ENCODE measurements around the gene SPR.
"Not testable (repeated sequence)": the region's sequence is repeated elsewhere in the genome, so short reads cannot be mapped to it uniquely, and the experiment has no call there.

Gene SPR

DNA sequence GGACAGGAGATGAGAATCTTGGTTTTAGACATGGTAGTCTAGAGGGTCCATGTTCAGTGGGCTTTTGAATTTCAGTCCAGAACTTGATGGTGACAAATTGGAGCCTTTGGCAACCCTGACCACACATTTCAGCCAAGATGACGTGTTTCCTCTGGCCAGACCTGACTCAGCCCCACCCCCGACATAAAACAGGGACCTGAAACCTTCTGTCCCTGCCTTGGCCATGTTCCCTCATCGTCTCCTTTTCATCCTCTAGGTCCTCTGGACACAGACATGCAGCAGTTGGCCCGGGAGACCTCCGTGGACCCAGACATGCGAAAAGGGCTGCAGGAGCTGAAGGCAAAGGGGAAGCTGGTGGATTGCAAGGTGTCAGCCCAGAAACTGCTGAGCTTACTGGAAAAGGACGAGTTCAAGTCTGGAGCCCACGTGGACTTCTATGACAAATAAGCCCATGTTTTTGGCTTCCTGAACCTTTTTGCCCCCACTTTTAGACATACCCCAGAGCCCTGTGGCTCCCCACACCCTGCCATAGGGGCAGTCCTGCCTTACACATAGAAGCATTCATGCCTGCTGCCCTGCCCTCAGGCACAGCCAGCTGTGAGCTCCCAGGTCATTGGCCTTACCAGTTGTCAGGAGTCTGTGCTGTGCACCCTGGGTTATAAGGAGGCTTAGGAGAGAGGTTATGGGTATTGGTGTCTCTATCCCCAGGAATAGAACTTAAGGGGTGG lies 4.0 kb downstream of the SPR start:
- no peak for DNase-seq

DNA sequence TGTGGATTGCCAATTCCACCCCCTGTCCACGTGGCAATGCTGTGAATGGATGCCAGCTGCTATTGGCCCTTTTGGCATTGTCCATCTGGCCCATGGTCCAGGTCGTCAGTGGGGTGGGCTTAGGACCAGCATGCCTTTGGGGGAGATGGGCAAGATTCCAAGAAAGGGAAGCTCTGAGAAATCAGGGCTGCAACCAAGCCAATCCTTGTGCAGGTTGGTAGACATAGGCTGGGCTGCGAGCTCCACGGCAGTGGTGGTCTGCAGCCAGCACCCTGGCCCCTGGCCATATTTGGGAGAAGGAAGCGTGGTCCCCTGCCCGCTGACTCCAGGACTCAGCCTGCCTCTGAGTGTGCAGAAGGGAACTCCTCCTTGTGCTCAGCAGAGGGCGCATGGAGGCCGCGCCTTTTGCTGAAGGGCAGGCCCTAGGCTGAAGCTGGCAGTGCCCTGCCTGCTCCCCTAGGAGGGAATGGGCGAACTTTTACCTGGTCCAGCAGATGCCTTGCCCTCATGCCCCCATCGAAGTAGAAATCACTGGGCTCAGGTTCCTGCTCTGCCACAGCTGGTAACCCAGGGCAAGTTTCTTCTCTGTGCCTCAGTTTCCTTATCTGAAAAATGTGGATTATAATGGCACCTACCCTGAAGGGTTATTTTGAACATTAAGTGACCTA lies 5.4 kb downstream of the SPR start:
- DNase-seq: no peak

DNA sequence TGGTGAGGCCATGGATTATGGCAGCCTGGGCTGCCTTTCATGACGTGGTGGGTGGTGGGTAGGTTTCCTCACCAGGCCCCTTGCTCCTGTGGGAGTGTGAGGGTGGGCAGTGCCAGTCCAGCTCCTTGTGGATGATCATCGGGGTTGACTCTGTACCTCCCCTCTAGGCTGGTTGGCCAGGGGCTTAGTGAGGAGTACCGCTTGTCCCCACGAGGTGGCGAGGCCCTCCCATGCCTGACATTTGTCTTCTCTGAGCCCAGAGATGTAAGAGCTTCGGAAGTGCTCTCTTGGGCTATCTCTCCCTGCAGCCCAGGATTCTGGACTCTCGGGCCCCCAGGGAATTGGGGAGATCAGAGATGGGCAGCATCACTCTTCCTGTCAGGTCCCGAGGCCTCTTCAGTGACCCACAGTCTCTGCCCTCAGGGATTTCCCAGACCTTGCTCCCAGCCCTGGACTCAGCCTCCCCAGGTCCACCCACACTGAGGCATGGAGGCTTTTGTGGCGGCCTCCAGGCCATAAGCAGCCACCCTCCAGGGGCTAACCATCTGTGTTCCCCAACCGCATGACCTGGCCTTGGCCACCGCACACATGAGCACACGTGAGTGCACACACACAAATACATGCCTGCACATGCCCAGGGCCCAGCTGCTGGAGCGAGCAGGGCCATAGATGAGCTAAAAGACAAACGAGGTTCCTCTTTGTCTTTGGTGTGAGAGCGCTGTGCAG lies 6.5 kb downstream of the SPR start:
- DNase-seq: no peak

DNA sequence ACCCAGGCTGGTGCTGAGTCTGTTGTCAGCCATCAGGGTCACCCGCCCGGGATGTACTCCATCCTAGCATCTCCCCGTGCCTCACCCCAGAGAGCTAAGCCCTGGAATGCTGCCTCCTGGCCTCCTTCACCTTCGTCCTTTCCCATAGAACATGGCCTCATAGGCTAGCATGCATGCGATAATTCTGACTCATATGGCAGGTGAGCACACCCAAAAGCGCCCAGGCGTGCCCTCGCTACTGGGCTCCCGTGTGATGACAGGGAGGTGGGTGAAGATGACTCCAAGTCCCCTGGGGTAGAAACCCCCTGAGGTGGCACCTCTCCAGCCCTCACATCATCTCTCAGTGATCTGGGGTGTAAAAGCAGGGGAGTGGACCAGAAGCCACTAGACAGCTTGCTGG lies 7.3 kb downstream of the SPR start:
- no peak for DNase-seq

DNA sequence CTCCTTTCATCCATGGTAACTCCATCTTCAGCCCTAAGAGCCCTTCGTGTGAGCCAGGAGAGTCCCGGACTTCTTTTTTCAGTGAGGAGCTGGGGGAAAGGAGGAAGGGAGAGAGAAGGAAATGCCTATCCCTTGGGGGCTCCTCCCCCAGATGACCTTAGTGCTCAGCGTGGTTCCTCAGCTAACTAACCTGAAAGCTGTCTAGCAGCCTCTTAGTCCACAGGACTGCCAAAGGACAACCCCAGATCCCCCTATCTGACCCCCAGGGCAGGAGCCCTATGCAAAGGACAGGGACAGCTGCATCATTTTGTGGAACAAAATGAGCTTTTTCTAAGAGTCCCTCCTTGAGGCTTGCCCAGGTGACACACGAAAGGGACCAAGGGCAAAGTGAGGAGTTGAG lies 7.9 kb downstream of the SPR start:
- no peak for DNase-seq

DNA sequence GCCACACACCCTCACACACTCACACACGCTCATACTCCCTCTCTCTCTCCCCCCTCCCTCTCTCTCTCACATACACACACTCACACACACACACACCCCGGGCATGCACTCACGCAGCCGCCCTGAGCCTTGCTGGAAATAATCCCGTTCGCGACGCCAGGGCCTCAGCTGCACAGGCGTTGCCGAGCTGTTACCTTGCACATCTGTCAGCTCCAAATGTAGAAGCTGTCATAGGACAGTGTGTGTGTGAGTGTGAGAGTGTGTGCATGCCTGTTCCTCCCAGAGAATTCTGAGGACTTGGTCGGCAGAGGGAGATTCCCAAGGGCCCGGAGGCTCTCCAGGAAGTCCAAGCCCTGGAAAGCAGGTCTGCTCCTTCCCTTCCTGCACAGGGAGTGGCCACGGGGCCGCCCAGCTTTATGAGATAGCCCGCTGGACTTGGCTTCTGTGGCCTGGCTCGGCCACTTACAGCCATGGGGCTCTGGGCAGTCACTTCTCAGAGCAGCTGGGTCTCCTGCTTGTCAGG lies 8.6 kb downstream of the SPR start:
- no peak for DNase-seq

DNA sequence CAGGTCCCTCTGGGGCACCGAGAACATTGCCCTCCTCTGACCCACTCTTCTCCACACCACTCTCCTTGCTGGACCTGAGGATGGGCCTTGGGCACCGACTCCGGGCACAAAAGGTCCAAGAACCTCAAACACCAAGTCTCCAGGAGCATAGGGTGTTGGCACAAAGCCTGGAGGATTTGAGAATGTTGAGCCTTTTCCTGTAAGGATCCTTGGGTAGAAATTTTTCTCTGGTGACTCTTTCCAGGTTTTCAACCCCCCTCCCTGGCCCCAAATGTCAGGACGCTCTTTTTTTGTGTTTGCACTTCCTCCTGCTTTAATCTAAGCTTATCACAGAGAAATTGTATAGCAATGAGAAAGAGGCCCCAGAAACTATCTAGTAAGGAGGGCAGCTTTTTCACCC lies 9.2 kb downstream of the SPR start:
- no peak for DNase-seq

DNA sequence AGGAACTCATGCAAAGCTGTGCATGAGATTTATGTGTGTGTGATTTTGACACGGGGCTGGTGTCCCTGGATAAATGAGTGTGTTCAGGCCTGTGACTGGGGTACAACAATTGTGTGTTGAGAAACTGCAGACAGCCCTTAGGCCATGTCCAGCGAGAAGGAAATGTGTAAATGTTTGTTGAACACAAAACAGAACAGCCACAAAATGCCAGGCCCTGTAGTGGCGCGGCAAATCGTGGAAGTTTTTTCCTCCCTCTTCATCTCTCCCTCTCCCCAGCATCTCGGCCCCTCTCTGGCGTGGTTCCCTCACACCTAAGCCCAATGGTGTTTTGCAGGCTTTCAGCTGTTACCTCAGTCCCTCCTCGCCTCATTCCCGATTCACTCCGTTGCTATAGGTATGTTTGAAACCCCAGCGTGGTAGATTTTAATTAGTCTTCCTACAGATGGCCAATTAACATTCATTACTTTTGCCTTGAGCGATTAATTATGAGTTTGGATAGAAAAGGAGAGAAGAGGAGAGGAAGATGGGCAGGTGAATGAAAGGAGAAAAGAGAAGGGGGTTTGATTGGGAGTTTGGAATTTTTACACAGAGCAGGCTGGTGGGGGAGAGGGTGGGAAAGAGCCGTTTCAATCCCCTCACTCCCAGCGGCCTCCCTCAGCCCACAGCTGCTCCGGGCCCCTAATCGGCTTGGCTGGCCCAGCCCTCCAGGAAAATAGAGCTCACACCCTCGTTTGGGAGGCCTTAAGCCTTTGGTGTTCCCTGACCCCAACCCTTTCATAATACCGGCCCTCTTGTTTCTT lies 10.8 kb downstream of the SPR start:
- no peak for DNase-seq

DNA sequence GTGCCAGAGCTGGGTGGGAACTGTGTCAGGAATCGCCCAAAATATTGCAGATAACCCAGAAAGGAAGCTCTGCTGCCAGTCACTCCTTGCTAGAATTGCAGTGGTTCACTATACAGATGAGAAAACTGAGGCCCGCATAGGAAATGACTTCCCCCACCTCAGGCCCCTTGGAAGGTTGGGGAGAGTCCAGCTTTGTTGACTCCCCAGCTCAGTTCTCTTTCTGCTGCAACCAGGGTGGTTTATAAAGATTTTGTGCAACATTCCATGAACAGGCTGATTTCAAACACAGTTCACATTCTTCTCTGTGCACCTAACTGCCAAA lies 11.3 kb downstream of the SPR start:
- DNase-seq: no peak

DNA sequence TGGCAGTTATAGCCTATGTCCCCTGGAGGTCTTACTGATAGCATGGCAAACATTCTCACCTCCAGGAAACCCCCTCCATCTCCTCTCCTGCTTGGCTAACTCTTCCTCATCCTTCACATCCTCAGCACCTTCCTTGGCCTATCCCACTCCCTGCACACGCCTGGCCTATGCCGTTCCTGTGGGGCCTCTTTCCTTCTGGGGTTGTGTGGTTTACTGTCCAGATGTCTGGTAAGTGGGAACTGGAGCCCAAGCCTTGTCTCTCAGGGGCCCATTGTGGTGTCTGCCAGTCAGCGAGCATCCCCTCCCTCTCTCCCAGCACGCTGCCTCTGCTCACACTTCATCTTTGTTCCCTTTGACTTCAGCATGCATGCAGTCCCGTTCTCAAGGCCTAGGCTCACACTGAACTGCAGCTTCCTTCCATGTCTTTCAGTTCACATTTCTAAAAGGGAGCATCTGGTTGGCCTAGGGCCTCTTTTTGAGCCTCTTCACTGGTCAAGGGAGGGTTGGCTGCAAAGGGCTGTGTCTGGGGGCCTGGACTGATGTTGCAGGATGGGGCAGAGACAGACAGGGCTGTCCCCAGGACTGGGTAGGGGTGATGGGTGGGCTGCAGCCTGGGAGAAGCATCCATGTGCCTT lies 13.1 kb downstream of the SPR start:
- no peak for DNase-seq

DNA sequence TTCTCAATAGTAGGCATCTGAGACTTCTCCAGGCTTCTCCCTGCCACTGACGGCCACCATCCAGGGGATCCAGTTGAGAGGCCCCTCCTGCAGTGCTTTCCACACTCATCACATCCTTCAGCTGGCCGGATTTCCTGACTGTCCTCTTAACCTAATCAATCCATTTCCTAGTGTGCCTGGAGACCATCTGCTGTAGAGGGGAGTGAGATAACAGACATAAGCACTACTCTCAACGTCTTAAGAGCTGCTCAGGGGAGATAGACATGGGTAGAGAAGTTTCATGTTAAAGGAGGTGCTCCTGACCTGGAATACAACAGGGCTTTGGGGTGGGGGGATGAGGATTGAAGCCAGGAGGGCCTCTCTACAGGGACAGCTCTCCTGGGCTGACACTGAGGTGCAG lies 14.2 kb downstream of the SPR start:
- DNase-seq: no peak

DNA sequence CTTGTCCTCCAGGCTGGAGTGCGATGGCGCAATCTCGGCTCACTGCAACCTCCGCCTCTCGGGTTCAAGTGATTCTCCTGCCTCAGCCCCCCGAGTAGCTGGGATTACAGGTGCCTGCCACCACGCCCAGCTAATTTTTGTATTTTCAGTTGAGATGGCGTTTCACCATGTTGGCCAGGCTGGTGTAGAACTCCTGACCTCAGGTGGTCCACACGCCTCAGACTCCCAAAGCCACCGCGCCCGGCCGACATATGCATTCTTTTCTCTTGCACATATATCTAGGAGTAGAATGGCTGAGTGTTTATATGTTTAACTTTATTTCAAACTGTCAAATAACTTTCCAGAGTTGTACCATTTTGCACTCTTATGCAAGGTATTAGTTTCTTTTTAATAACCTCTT lies 20.2 kb downstream of the SPR start:
- DNase-seq: not testable (repeated sequence)

DNA sequence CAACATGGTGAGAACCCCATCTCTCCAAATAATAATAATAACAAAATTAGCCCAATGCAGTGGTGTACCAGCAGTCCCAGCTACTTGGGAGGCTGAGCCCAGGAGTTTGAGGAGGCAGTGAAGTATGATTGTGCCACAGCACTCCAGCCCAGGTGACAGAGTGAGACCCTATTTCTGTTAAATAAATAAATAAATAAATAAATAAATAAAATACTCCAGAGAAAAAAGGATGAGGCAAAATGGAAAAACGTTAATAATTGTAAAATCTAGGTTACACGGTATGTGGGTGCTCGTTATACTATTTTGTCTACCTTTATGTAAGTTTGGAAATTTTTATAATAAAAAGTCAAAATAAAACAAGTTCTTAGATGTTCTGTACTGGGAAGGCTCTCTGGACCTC lies 21.5 kb downstream of the SPR start:
- no peak for DNase-seq

DNA sequence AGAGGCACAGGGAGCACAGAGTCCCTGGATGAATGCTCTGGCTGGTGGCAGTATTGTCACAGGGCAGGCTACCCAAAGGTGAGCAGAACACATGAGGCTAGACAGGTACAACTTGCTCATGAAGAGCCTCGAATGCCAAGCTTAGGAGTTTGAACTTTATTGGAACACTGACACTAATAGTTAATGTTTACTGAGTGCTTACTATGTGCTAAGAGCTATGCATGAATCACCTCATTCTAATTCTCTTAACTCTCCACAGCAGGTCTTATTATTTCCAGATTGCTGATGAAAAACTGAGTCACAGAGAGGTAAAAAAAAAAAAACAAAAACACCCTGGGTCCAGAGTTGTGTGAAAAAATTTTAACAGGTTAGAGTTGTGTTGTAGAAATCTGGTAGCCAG lies 24.0 kb downstream of the SPR start:
- DNase-seq: no peak

DNA sequence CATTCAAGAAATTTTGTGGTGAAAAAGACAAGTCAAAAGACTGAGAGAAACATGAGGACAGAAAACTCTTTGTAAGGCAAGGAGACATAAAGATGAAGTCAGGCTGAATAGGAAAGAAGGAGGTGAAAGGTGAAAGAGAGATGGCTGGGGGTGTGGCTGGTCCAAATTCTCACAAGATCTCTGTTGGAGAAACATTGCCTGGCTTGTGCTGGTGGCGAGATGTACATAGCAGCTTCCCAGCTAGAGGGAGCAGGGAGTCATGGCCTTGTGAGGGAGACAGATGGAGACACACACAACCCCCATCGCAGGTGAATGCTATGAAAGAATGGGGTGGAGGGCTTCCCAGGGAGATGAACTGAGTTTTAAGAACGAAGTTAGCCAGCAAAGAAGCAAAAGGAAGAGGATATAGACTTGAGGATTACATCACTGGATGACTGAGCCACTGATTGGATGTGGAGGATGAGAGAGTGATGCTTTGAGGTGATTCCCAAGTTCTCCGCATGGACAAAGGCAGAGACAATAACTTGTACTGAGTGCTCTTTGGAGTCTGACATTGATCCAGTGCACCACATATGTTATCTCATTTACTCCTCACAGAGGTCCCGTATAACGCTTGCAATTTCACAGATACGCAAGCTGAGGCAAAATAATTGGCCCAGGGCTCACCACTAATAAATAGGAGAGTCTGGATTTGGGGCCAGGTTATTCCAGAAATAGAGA lies 26.4 kb downstream of the SPR start:
- DNase-seq: no peak

DNA sequence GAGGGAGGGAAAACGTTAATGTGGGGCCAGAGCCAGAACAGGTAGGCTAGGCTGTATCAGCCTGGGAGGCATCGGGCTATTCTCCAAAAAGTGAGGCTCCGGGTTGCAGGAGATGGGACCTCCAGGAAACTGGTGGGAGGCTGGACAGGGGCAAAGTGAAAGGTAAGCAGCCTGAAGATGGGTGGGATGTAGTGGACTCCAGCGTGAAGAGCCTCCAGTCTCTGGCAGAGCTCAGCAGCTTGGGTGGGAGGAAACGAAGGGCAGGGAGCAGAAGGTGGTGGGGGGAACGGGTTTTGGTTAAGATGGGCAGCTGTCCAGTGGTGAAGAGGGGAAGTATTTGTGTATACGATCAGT lies 27.0 kb downstream of the SPR start:
- no peak for DNase-seq

DNA sequence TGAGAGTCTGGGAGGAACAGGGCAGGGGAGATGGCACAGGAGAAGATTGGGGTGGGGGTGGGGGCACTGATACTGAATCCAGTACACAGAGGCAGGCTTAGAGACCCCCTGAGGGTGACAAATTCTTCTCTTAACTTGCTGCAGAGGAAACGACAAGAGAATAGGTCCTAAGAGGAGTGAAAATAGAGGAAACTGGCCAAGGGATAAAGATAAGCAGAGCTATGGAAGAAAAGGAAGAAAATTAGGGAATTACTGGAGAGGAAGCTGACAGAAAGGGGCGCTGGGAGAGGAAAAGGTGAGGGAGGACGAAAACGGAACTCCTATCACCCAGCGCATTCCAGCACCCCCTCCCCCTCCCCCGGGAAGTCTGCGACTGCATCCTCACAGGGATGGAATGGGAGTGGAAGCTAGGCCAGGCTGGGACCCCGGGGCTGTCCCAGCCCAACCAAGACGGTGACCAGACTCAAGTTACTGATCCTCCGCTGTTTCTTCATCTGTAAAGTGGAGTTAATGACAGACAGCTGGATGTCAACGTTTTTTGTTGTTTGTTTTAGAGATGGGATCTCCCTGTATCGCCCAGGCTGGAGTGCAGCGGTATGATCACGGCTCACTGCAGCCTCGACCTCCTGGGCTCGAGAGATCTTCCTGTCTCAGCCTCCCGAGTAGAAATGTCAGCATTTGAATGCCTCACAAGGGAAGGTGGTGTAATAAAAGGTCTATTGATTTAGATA lies 27.5 kb downstream of the SPR start:
- DNase-seq: no peak

DNA sequence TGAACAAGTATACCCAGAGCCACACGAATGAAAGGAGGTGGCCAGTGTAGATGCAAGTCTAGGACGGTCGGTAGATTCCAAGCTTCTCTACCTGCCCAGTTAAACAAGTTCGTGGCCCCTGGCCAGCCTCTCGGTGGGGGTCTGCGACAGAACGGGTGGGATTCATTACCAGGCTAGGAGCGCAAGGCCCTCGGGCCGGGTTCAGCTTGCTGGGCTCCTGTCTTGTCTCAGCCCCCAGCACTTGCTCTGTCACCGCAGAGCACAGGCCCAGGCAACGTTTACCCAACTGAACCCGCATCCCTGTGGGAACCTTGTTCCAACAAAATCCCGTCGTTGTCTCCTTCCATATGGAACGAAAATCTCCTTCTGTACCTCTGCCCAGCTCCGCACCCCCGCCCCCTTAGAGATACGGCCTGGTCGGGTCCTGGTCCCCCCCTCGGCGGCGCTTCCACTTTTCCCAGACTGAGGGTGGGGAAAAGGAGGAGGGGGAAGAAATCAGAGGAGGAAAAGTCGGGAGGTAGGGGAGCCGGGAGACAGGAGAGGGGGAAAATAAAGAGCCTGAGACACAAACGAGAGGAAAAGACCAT lies 28.2 kb downstream of the SPR start:
- no peak for DNase-seq

DNA sequence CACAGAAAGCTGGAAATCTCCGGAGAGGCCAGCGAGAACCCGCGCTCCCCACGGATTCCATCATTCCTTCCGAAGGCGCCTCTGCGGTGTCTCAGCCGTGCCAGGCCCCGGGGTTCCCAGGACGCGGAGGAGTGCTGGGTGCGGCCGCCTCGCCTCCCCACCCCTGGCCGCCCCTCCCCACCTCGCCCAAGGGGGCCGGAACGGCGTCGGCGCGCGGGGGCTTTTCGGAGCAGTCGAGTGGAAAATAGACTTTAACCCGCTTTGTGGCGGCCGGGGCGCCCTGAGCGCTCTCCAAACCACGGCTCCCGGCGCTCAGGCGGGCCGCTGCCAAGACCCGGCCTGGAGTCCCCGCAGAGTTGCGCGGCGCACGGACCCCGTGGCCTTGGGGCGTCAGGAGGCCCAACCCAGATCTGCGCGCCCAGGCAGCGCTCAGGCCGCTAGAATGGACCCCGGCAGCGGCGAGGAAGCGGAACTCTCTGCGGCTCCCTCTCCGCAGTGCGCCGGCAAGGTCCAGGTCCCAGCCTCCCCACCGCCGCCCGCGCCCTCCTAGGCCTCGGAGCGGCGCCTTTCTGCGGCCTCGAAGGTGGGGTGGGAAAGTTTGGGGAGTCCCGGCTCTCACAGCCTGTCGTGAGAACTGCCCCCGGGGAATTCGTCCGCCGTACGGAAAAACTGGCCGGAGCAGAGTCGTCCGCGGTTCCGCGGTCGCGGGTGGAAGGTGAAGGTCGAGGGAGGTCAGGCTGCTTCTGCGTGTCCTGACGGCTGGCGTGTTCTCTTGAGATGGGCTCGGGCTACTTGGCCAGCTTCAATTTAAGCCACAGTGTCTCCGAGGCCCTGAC lies 28.9 kb downstream of the SPR start:
- peak; percentile 39 for DNase-seq

DNA sequence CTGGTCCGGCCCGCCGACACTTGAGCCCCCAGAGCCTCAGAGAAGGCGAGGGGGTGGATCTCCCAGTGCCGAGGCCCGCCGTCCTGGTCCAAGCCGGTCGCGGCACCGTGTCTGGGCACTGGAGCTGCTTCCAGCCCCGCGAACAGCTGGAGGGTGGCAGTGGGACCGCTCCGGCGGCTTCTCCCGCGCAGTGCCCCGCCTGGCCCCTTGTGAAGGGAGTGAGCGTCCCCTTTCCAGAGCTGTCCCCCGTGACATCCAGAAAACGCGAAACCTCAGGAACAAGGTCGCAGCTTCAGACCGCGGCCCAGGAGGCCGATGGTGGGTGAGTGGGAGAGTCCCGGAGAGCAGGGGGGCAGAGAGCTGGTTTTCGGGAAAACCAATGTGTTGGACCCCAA lies 29.5 kb downstream of the SPR start:
- DNase-seq: no peak

Measured in cortex of kidney (tissue), 1 donor.